ENCODE results near the gene XPO6.
A peak's percentile ranks its signal among the peaks of the same experiment; 100 is the strongest.

XPO6 gene

DNA sequence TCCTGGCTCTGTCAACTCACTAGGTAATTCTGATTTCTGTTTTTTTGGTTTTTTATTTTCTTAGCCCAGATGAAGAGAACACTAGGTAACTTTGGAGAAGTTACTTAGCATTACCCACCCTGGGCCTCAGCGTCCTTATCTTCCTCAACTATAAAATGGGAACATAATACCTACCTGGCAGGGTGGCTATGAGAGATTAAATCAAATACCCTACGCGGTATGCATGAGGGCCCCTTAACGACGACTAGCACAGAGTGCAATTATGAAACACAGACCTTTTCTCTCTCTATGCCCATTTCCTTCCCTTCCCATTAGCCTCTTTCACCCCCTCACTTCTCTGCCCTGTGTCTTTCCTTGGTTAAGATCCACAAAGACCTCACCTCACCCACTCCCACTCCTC lies 11.1 kb downstream of the XPO6 start:
- Mint-ChIP-seq H3K27ac (peak overlapping the region; percentile 51), H3K4me3 (no peak overlapping the region), H3K27me3 (no peaks in the 10 kb centered on the region), H3K36me3 (peaks cover 22% of the 10 kb centered on the region), H3K4me1 (peaks cover 36% of the 10 kb centered on the region), H3K9me3 (no peaks in the 10 kb centered on the region)

DNA sequence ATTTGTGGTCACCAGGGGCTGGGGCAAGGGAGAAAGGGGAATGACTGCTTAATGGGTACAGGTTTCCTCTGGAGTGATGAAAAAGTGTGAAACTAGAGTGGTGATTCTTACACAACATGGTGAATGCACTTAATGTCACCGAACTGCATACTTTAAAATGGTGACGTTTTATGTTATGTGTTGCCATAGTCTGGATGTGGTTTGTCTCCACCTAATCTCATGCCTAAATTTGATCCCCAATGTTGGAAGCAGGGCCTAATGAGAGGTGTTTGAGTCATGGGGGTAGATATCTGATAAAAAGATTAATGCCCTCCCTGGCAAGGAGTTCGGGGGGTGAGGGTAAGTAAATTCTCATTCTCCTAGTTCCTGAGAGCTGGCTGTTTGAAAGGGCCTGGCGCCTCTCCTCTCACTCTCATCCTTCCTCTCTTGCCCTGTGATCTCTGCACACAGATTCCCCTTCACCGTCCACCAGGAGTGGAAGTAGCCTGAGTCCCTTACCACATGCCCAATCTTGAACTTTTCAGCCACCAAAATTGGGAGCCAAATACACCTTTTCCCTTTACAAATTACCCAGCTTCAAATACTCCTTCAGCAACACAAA lies 15.3 kb downstream of the XPO6 start:
- peak overlapping the region; percentile 83 for H3K27ac Mint-ChIP-seq
- H3K36me3 Mint-ChIP-seq = peaks cover 30% of the 10 kb centered on the region
- no peaks in the 10 kb centered on the region for H3K27me3 Mint-ChIP-seq
- H3K9me3 Mint-ChIP-seq = no peaks in the 10 kb centered on the region
- H3K4me3 Mint-ChIP-seq = peak overlapping the region; percentile 23
- peaks cover 75% of the 10 kb centered on the region for H3K4me1 Mint-ChIP-seq

DNA sequence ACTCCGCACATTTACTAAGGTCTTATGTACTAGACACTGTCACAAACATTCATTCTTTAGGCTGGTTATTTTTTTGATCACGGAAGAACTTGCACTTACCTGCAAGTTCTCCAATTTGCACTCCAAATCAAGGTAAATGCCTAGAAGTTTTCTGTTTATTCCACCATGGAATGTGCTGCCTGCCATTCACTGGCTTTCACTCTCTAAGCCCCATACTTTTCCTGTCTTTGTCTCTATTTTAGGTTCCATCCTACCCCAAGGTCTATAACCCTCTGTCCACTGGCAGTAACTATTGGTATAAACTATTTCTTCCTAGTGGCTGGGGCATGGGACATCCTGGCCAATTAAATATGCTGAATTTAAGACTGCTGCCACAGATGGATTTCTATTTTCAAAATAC lies 15.9 kb downstream of the XPO6 start:
- Mint-ChIP-seq H3K4me3 (no peak overlapping the region), H3K4me1 (peaks cover 76% of the 10 kb centered on the region), H3K9me3 (no peaks in the 10 kb centered on the region), H3K27me3 (no peaks in the 10 kb centered on the region), H3K36me3 (peaks cover 27% of the 10 kb centered on the region), H3K27ac (peak overlapping the region; percentile 86)

DNA sequence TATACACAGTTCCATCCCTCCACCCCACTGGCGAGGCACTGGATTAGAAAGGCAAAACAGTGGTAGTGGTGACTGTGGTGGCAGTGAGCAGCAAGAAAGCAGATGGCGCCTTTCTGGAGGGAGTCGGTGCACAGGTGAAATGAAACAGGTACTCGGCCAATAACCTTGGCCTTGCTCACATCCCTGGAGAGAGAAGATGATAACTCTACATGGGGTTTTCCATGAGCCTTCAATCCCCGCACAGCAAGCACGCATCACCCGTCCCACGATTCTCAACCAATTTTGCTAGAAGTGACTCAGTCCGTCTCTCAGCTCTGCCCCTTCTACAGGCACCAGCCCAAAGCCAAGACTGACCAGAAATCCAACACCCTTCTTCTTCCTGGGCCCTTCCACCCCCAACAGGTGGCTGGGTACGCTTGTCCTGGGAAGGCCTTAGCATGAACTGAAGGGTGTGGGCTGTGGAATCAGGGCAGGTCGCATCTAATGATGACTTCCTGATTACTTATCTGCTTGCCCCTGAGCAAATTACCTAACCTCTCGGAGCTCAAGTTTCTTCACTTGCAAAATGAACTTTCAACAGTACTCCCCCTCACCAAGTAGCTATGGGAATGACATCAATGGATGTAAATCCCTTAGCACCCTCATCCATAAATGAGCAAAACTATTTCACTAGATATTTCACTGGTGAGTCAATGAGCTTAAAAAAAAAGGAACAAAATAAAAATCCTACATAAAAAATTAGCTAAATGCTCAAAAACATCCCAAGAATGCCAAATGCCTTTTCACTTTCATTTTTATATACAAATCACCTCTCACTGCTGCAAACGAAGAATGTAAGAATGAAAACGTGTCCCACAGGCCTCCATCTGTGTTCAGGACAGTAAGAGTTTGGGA lies 18.0 kb downstream of the XPO6 start:
- Mint-ChIP-seq H3K27ac (peak overlapping the region; percentile 98), H3K27me3 (no peaks in the 10 kb centered on the region), H3K9me3 (no peaks in the 10 kb centered on the region), H3K4me1 (peaks cover 85% of the 10 kb centered on the region), H3K4me3 (peak overlapping the region; percentile 87), H3K36me3 (peaks cover 23% of the 10 kb centered on the region)

DNA sequence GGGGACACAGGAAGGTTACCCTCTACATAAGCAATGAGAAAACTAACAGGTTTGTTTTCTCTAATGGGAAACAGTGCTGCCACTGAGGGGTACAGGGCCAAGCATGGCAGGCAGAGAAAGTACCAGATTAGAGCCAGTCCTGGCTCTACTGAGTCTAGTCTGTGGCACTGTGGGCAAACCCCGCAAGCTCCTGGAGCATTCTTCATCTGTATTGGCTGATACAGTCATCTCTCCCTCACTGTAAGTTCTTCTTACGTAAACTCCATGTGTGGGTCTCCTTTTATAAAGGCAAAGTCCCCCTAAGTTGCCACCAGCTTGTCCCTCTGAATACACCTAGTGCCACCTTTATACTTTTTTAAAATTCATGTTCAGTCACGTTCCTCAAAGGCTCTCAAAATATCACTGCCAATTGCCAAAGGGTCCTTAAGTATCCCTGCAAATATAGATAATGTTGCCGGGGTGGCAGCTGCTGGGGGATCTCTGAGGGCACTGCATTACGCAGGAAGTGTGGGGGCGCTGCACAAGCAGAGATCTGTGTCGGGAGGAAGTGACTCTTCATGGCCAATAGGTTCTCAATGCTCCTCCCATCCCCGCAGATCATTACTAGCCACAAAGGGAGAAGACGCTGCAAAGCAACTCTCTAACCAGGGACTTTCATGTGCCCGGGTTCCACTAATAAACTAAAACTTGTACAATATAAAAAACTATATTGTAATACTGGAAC lies 18.8 kb downstream of the XPO6 start:
- Mint-ChIP-seq H3K4me3 (peak overlapping the region; percentile 87), H3K9me3 (no peaks in the 10 kb centered on the region), H3K36me3 (peaks cover 23% of the 10 kb centered on the region), H3K4me1 (peaks cover 93% of the 10 kb centered on the region), H3K27ac (peak overlapping the region; percentile 98), H3K27me3 (no peaks in the 10 kb centered on the region)

DNA sequence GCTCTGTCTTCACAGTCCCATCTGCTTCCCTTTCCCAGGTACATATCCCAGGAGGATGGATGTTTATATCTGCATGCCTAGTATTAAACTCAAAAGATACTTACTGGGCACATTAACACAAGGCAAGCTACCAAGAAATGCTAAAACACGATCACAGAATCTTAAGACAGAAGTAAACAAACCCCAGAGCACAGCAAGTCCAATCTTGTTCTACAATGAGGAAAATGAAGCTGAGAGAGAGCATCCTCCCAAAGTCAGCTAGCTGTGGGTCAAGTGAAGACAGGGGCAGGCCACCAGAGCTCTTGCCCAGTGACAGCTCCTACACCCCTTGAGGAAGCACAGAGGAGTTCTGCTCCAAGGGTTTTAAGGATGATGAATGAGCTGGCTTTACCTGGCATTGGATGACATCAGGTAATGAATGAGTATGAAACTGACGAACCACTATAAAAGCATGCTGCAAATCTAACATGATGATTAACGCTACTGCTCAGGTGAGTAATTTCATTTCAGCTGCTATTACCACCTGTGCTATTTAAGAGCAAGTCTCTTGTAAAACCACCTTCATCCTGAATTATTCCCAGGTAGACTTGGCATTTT lies 20.3 kb downstream of the XPO6 start:
- peak overlapping the region; percentile 59 for H3K4me3 Mint-ChIP-seq
- H3K27ac Mint-ChIP-seq = peak overlapping the region; percentile 94
- H3K4me1 Mint-ChIP-seq = peaks cover 98% of the 10 kb centered on the region
- H3K36me3 Mint-ChIP-seq = peaks cover 27% of the 10 kb centered on the region
- no peaks in the 10 kb centered on the region for H3K27me3 Mint-ChIP-seq
- no peaks in the 10 kb centered on the region for H3K9me3 Mint-ChIP-seq

DNA sequence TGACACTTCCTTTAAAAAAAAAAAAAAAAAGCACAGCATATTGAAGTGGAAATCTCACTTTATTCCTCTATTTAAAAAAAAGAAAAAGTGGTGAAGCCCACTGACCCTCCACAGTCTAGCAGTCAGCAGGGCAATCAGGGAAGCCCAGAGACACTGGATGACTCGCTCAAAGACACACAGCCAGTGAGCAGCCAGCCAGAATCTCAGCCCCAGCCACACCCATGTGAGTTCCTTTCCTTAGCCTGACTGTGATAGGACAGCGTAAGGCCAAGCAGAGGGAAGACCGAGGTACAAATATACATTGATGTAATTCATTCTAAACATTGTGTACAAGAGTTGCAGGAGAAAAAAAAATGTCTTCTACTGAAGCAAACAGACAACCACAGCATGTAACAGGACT lies 22.5 kb downstream of the XPO6 start:
- Mint-ChIP-seq H3K4me3 (peak overlapping the region; percentile 56), H3K36me3 (peaks cover 25% of the 10 kb centered on the region), H3K4me1 (peaks cover 97% of the 10 kb centered on the region), H3K27ac (peak overlapping the region; percentile 92), H3K27me3 (no peaks in the 10 kb centered on the region), H3K9me3 (no peaks in the 10 kb centered on the region)

DNA sequence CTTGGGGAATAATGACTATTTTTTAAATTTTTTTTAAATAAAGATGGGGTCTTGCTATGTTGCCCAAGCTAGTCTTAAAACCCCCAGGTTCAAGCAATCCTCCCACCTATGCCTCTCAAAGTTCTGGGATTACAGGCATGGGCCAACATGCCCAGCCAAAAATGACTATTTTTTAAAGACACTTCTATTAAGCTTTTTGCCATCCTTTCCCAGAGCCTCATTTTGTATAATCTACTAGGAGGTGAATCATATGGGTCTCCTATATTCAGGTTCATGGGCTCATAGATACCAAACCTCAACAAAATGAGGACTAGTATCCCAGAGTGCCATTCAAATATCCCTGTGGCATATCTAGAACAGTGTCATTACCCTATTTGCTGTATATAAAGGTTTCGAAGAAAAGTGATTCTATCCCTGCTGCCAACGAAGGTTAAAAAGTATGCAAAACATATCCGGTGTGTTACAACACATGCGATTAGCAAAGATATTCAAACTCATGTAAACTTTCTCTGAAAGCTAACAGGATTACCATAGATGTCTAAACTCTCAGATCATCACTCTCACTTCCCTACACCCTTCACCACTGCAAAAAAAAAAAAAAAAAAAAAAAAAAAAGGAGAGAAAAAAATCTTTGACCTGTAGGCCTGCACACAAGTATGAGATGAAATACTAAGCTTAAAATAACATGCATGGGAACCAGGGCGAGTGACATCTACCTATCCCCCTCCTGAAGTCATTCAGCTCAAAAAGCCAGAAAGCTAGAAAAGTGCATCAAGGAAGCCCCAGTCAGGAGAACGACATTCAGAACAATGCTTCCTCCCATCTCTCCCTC lies 23.5 kb downstream of the XPO6 start:
- Mint-ChIP-seq H3K9me3 (no peaks in the 10 kb centered on the region), H3K36me3 (peaks cover 29% of the 10 kb centered on the region), H3K4me1 (peaks cover 97% of the 10 kb centered on the region), H3K27ac (peak overlapping the region; percentile 92), H3K4me3 (peak overlapping the region; percentile 56), H3K27me3 (no peaks in the 10 kb centered on the region)

DNA sequence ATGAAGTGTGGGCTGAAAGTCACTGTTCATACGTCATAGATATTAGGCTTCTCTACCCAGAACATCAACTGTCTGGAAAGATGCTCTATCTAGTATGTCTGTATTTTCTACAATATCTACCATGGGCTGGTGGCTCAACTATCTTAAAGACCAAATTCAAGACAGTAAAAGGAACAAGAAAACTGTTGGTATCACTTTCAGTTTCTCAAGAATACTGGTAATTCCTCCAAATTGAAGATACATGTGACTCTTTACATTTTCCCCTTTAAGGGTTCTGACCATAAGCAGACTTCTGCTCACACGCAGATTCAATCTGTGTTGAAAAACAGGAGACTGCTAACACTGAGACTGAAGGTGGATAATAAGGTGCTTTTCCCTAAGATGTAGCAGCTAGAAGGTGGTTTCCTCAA lies 24.2 kb downstream of the XPO6 start:
- Mint-ChIP-seq H3K27me3 (no peaks in the 10 kb centered on the region), H3K9me3 (no peaks in the 10 kb centered on the region), H3K36me3 (peaks cover 28% of the 10 kb centered on the region), H3K27ac (peak overlapping the region; percentile 98), H3K4me1 (peaks cover 97% of the 10 kb centered on the region), H3K4me3 (peak overlapping the region; percentile 87)

DNA sequence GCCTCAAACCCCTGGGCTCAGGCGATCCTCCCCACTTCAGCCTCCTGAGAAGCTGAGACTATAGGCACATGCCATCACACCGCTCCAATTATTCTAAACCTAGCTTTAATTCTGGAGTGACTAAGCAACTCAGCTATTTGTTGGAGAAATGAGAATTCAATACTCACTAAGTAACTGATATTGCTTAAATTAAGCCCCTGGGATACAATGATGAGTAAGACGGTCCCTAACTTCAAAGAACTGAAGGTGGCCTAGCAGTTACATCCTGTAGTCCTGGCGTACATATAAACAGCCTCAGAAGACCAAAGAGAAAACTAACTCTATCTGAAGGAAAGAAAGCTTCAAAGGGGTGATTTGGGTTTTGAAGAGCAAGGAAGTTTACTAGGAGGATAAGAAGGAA lies 25.0 kb downstream of the XPO6 start:
- H3K36me3 Mint-ChIP-seq = peaks cover 30% of the 10 kb centered on the region

DNA sequence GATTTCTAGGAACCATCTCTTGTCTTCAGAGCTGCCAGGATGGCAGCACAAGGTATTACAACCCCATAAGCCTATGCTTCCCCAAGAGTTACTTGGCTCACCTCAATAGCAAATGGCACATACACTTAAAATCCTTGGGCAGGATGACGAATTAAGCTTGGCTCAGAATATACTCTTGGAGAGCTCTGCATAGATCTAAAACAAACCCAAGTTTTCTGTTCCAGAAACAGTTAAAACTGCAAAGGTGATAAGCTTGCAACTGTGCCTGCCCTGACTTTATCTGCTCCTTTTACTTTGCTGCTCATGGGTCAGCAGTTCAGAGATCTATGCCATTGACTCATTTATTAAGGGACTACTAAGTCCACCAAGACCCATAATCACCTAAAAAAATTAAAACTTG lies 26.1 kb downstream of the XPO6 start:
- peaks cover 30% of the 10 kb centered on the region for H3K36me3 Mint-ChIP-seq
- peaks cover 99% of the 10 kb centered on the region for H3K4me1 Mint-ChIP-seq
- peak overlapping the region; percentile 40 for H3K4me3 Mint-ChIP-seq
- peak overlapping the region; percentile 59 for H3K27ac Mint-ChIP-seq
- no peaks in the 10 kb centered on the region for H3K9me3 Mint-ChIP-seq
- H3K27me3 Mint-ChIP-seq = no peaks in the 10 kb centered on the region

More for the DNA sequence above, 25.0 kb downstream of the XPO6 start:
- Mint-ChIP-seq H3K4me3 (peak overlapping the region; percentile 87), H3K4me1 (peaks cover 99% of the 10 kb centered on the region), H3K9me3 (no peaks in the 10 kb centered on the region), H3K27me3 (no peaks in the 10 kb centered on the region), H3K27ac (peak overlapping the region; percentile 98)

DNA sequence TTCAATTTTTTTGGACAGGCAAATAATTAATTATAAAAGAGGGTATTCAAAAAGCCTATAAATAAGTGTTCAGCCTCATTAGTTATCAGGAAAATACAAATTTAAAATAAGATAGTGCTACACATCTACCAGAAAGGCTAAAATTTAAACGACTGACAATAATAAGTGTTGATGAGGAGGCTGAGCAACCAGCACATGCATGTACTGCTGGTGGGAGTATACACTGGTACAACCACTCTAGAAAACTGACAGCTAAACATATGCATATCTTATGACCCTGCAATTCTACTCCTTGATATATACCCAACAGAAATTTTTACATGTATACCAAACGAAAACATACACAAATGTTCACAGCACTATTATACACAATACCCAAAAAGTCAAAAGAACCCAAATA lies 27.1 kb downstream of the XPO6 start:
- peaks cover 30% of the 10 kb centered on the region for H3K36me3 Mint-ChIP-seq
- H3K27ac Mint-ChIP-seq = peak overlapping the region; percentile 79
- H3K9me3 Mint-ChIP-seq = no peaks in the 10 kb centered on the region
- H3K27me3 Mint-ChIP-seq = no peaks in the 10 kb centered on the region
- H3K4me1 Mint-ChIP-seq = peaks cover 96% of the 10 kb centered on the region
- no peak overlapping the region for H3K4me3 Mint-ChIP-seq

DNA sequence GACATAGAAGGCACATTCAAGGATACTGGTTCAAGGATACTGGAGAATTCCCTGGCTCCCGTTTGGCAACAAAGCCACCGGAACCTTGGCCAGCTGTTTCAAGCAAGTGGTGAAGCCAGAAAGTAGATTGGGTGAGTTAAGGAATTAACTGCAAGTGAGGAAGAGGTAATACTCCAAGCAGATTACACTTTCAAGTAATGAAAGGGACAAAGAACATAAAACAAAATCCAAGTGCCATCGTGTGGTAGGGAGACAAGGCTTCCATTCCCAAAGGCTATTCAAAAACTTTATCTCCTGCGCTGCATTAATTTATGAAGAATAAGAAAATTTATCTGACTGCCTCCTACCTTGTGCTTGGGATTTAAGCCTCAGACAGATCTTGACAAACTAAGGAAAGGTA lies 27.8 kb downstream of the XPO6 start:
- H3K27ac Mint-ChIP-seq = peak overlapping the region; percentile 90
- H3K36me3 Mint-ChIP-seq = peaks cover 32% of the 10 kb centered on the region
- no peaks in the 10 kb centered on the region for H3K9me3 Mint-ChIP-seq
- peaks cover 96% of the 10 kb centered on the region for H3K4me1 Mint-ChIP-seq
- H3K27me3 Mint-ChIP-seq = no peaks in the 10 kb centered on the region
- peak overlapping the region; percentile 45 for H3K4me3 Mint-ChIP-seq

DNA sequence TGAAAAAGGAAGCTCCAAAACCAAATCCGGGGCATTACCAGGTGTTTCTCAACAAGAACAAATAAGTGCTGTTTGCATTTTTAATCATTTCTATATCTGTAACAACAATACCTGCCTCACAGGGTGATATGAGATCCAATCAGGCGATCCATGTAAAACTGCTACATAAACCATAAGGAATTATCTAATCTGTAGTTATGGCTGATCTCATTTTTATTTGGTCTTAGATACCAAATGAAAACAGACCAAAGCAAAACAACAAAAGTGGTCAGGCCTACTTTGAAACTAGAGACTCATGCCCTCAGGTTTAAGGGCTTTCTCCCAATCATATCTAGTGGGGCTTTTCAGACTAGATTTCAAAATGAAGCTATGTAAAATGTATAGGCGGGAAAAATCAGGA lies 28.3 kb downstream of the XPO6 start:
- Mint-ChIP-seq H3K9me3 (no peaks in the 10 kb centered on the region), H3K4me1 (peaks cover 93% of the 10 kb centered on the region), H3K4me3 (peak overlapping the region; percentile 45), H3K36me3 (peaks cover 32% of the 10 kb centered on the region), H3K27ac (peak overlapping the region; percentile 90), H3K27me3 (no peaks in the 10 kb centered on the region)

DNA sequence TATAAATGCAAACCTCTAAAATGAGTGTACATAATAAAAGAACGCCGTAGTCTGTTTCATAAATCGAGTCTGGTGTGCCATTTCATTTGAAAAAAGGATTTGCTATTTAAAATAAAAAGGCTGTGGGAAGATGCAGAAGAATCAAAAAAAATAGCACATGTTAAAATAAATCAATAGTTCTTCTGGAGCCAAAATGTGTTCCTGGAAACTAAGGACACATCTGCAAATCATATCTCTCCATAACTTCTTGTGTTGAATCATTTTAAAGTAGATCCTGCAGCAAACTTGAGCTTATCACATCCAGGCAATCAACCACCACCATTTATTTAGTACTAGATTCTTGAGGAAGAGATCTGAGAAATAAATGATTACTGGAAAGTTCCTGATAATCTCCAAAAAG lies 29.0 kb downstream of the XPO6 start:
- no peaks in the 10 kb centered on the region for H3K9me3 Mint-ChIP-seq
- H3K4me1 Mint-ChIP-seq = peaks cover 93% of the 10 kb centered on the region
- peaks cover 32% of the 10 kb centered on the region for H3K36me3 Mint-ChIP-seq
- peak overlapping the region; percentile 30 for H3K4me3 Mint-ChIP-seq
- peak overlapping the region; percentile 90 for H3K27ac Mint-ChIP-seq
- H3K27me3 Mint-ChIP-seq = no peaks in the 10 kb centered on the region

Measured in activated naive CD4-positive, alpha-beta T cell treated with anti-CD3 and anti-CD28 coated beads, Interleukin-2, amount 50 U/mL, for 24 hours (primary cell).